PC-9 (cell line): ENCODE results near the gene BCL2L12.

Experiments
- EZH2 ChIP-seq: fragments of 200-600 bp; sonication (generic); IDR thresholded peaks from 2 replicates; pipeline ENCODE4 v1.8.0; 2017; ENCODE audit warnings: antibody characterized with exemption, low read depth
- TF ChIP-seq, protein P1 (sequence below): fragments of 200-600 bp; sonication (generic); conservative IDR thresholded peaks from 2 replicates; pipeline ENCODE4 v1.6.1; 2017; ENCODE audit warnings: mixed run types, antibody characterized with exemption, mild to moderate bottlenecking, moderate library complexity

GRCh38 chr19:49682274-49682673 lies 16.5 kb downstream of the BCL2L12 start:
- no peak for TF ChIP-seq EZH2
- TF ChIP-seq, protein P1, sequence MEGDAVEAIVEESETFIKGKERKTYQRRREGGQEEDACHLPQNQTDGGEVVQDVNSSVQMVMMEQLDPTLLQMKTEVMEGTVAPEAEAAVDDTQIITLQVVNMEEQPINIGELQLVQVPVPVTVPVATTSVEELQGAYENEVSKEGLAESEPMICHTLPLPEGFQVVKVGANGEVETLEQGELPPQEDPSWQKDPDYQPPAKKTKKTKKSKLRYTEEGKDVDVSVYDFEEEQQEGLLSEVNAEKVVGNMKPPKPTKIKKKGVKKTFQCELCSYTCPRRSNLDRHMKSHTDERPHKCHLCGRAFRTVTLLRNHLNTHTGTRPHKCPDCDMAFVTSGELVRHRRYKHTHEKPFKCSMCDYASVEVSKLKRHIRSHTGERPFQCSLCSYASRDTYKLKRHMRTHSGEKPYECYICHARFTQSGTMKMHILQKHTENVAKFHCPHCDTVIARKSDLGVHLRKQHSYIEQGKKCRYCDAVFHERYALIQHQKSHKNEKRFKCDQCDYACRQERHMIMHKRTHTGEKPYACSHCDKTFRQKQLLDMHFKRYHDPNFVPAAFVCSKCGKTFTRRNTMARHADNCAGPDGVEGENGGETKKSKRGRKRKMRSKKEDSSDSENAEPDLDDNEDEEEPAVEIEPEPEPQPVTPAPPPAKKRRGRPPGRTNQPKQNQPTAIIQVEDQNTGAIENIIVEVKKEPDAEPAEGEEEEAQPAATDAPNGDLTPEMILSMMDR, result no peak
